HG02759 (cell line): ENCODE results near the gene IFNA1.
"Not testable (repeated sequence)": the region's sequence is repeated elsewhere in the genome, so short reads cannot be mapped to it uniquely, and the experiment has no call there.

Source experiments
- ATAC-seq: cut with Tn5 transposase; IDR thresholded peaks from one replicate; pipeline ENCODE4 v1.9.1; 2021; ENCODE audit warnings: mild to moderate bottlenecking, moderate library complexity; ENCODE audit not compliant: unreplicated experiment

IFNA1 gene

GRCh38 chr9:21440139-21440538 lies at the start of gene IFNA1:
IFNA1 (plus strand) TSS chr9:21440439; CDS start chr9:21440508, 69 bp downstream.
- ATAC-seq, result no peak

- ATAC-seq, result peak; percentile 84
Measured at GRCh38 chr9:21392270-21392669, 48.0 kb upstream of the IFNA1 start.

- ATAC-seq, result peak; percentile 76
Measured at GRCh38 chr9:21395778-21396717, 44.2 kb upstream of the IFNA1 start.

GRCh38 chr9:21398955-21399489 lies 41.2 kb upstream of the IFNA1 start:
- ATAC-seq, result no peak

- no peak for ATAC-seq
Measured at GRCh38 chr9:21399956-21400355, 40.3 kb upstream of the IFNA1 start.

- peak; percentile 74 for ATAC-seq
Measured at GRCh38 chr9:21402386-21403251, 37.6 kb upstream of the IFNA1 start.

GRCh38 chr9:21404146-21404545 lies 36.1 kb upstream of the IFNA1 start:
- no peak for ATAC-seq

- ATAC-seq, result no peak
Measured at GRCh38 chr9:21408817-21409216, 31.4 kb upstream of the IFNA1 start, which contains the start of gene IFNA8. IFNA8 (plus strand) TSS chr9:21409117; CDS start chr9:21409177, 60 bp downstream.

- ATAC-seq, result peak; percentile 76
Measured at GRCh38 chr9:21412107-21412506, 28.1 kb upstream of the IFNA1 start.

GRCh38 chr9:21413151-21413550 lies 27.1 kb upstream of the IFNA1 start:
- ATAC-seq, result no peak

- peak; percentile 54 for ATAC-seq
Measured at GRCh38 chr9:21413624-21414023, 26.6 kb upstream of the IFNA1 start.

- ATAC-seq, result no peak
Measured at GRCh38 chr9:21414220-21414940, 25.9 kb upstream of the IFNA1 start.

GRCh38 chr9:21415493-21416267 lies 24.6 kb upstream of the IFNA1 start:
- no peak for ATAC-seq

GRCh38 chr9:21428235-21428634 lies 12.0 kb upstream of the IFNA1 start:
- ATAC-seq, result peak; percentile 59

GRCh38 chr9:21429191-21429590 lies 11.0 kb upstream of the IFNA1 start:
- no peak for ATAC-seq

GRCh38 chr9:21432672-21433425 lies 7.4 kb upstream of the IFNA1 start:
- peak; percentile 66 for ATAC-seq

- peak; percentile 39 for ATAC-seq
Measured at GRCh38 chr9:21434202-21435014, 5.8 kb upstream of the IFNA1 start.

- ATAC-seq, result not testable (repeated sequence)
Measured at GRCh38 chr9:21435015-21435383, 5.2 kb upstream of the IFNA1 start.
